ENCODE results near the gene BRD9.

- TF ChIP-seq, protein P1, sequence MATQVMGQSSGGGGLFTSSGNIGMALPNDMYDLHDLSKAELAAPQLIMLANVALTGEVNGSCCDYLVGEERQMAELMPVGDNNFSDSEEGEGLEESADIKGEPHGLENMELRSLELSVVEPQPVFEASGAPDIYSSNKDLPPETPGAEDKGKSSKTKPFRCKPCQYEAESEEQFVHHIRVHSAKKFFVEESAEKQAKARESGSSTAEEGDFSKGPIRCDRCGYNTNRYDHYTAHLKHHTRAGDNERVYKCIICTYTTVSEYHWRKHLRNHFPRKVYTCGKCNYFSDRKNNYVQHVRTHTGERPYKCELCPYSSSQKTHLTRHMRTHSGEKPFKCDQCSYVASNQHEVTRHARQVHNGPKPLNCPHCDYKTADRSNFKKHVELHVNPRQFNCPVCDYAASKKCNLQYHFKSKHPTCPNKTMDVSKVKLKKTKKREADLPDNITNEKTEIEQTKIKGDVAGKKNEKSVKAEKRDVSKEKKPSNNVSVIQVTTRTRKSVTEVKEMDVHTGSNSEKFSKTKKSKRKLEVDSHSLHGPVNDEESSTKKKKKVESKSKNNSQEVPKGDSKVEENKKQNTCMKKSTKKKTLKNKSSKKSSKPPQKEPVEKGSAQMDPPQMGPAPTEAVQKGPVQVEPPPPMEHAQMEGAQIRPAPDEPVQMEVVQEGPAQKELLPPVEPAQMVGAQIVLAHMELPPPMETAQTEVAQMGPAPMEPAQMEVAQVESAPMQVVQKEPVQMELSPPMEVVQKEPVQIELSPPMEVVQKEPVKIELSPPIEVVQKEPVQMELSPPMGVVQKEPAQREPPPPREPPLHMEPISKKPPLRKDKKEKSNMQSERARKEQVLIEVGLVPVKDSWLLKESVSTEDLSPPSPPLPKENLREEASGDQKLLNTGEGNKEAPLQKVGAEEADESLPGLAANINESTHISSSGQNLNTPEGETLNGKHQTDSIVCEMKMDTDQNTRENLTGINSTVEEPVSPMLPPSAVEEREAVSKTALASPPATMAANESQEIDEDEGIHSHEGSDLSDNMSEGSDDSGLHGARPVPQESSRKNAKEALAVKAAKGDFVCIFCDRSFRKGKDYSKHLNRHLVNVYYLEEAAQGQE (IDR thresholded peaks at IDR 0.05; ENCODE audit: insufficient replicate concordance, low read depth): no peak
- TF ChIP-seq CTCF (IDR thresholded peaks at IDR 0.05; ENCODE audit: insufficient read depth, low read length): no peak
- no peak for TF ChIP-seq SPI1 (IDR thresholded peaks at IDR 0.05; ENCODE audit: borderline replicate concordance, low read depth)
Measured at GRCh38 chr5:819078-819477, 73.5 kb downstream of the BRD9 start.

All from HL-60 (cell line).